HEK293 (cell line): ENCODE results near the gene POGLUT2.
A peak's percentile ranks its signal among the peaks of the same experiment; 100 is the strongest.

ENCODE experiments used
- CTCF ChIA-PET: fragments of 350-600 bp; formaldehyde crosslinking; extraction: SDS; loops from one replicate; lab custom pipeline; 2021; ENCODE audit warnings: antibody characterized with exemption; lab: Yijun Ruan, JAX
- POLR2A ChIA-PET: fragments of 300-600 bp; formaldehyde crosslinking; extraction: SDS; loops from one replicate; lab custom pipeline; 2020; ENCODE audit warnings: antibody characterized with exemption, inconsistent platforms; lab: Yijun Ruan, JAX
- H3K27ac ChIP-seq: fragments of 200-500 bp; sonication (Bioruptor generic); 2 replicates; pipeline ENCODE4 v1.5.1; 2014; ENCODE audit warnings: low read depth, low read length, control low read depth, inconsistent platforms; ENCODE audit errors: extremely low read depth
- H3K36me3 ChIP-seq, 2 experiments: fragments of 200-500 bp in 1 of 2; sonication (Bioruptor generic) in 1 of 2; 1 replicate in 1 of 2; 2 replicates in 1 of 2; pipeline ENCODE4 v1.5.1; 2014 to 2017; ENCODE audit warnings: inconsistent platforms in 2 of 2, low read length in 2 of 2; ENCODE audit not compliant: control insufficient read depth in 2 of 2, insufficient read depth in 1 of 2
- H3K4me1 ChIP-seq: fragments of 200-500 bp; sonication (Bioruptor generic); 2 replicates; pipeline ENCODE4 v1.5.1; 2014; ENCODE audit warnings: mild to moderate bottlenecking, low read length, inconsistent platforms; ENCODE audit not compliant: control insufficient read depth, insufficient read depth
- H3K4me3 ChIP-seq: 2 replicates; pipeline ENCODE4 v1.5.1; 2011; ENCODE audit warnings: low read depth, mild to moderate bottlenecking, control low read depth, low read length, moderate library complexity
- H3K9me3 ChIP-seq: fragments of 200-500 bp; sonication (Bioruptor generic); 2 replicates; pipeline ENCODE4 v1.5.1; 2014; ENCODE audit warnings: low read depth, low read length, inconsistent platforms; ENCODE audit not compliant: control insufficient read depth, insufficient read depth
- BCL6B ChIP-seq: fragments of 450-650 bp; formaldehyde crosslinking; IDR thresholded peaks from 2 replicates; pipeline ENCODE4 v1.5.1; 2017; ENCODE audit warnings: missing biosample characterization, missing genetic modification characterization
- PATZ1 ChIP-seq: fragments of 450-650 bp; formaldehyde crosslinking; IDR thresholded peaks from 2 replicates; pipeline ENCODE4 v1.5.1; 2016; ENCODE audit warnings: missing biosample characterization, missing genetic modification characterization
- PRDM1 ChIP-seq: fragments of 450-650 bp; formaldehyde crosslinking; IDR thresholded peaks from 2 replicates; pipeline ENCODE4; 2016; ENCODE audit warnings: missing biosample characterization, missing genetic modification characterization
- PRDM6 ChIP-seq: fragments of 450-650 bp; formaldehyde crosslinking; IDR thresholded peaks from 2 replicates; pipeline ENCODE4 v1.5.1; 2017; ENCODE audit warnings: missing biosample characterization, missing genetic modification characterization
- SCRT2 ChIP-seq: fragments of 450-650 bp; formaldehyde crosslinking; IDR thresholded peaks from 2 replicates; pipeline ENCODE4 v1.5.1; 2016; ENCODE audit warnings: missing biosample characterization, missing genetic modification characterization
- ZBTB7A ChIP-seq: fragments of 450-650 bp; formaldehyde crosslinking; IDR thresholded peaks from 2 replicates; pipeline ENCODE4 v1.5.1; 2016; ENCODE audit warnings: low read depth, missing biosample characterization, missing genetic modification characterization
- ZNF112 ChIP-seq: fragments of 450-650 bp; formaldehyde crosslinking; IDR thresholded peaks from 2 replicates; pipeline ENCODE4 v1.5.0; 2017; ENCODE audit warnings: missing biosample characterization, missing genetic modification characterization
- ZNF362 ChIP-seq: fragments of 450-650 bp; formaldehyde crosslinking; IDR thresholded peaks from 2 replicates; pipeline ENCODE4 v1.5.1; 2016; ENCODE audit warnings: missing biosample characterization, missing genetic modification characterization
- ZNF433 ChIP-seq: fragments of 450-650 bp; formaldehyde crosslinking; IDR thresholded peaks from 2 replicates; pipeline ENCODE4 v1.5.1; 2016; ENCODE audit warnings: missing biosample characterization, missing genetic modification characterization, low read depth
- ZNF521 ChIP-seq: fragments of 450-650 bp; formaldehyde crosslinking; IDR thresholded peaks from 2 replicates; pipeline ENCODE4 v1.5.1; 2017; ENCODE audit warnings: missing biosample characterization, mild to moderate bottlenecking, missing genetic modification characterization
- ZNF571 ChIP-seq: fragments of 450-650 bp; formaldehyde crosslinking; IDR thresholded peaks from 2 replicates; pipeline ENCODE4 v1.5.0; 2017; ENCODE audit warnings: missing biosample characterization, missing genetic modification characterization
- ZNF623 ChIP-seq: fragments of 450-650 bp; formaldehyde crosslinking; IDR thresholded peaks from 2 replicates; pipeline ENCODE4 v1.5.1; 2016; ENCODE audit warnings: missing biosample characterization, missing genetic modification characterization
- ZNF645 ChIP-seq: fragments of 450-650 bp; formaldehyde crosslinking; IDR thresholded peaks from 2 replicates; pipeline ENCODE4; 2016; ENCODE audit warnings: missing biosample characterization, missing genetic modification characterization
- ZNF76 ChIP-seq: fragments of 450-650 bp; formaldehyde crosslinking; IDR thresholded peaks from 2 replicates; pipeline ENCODE4; 2016; ENCODE audit warnings: low read depth, missing biosample characterization, missing genetic modification characterization, borderline replicate concordance
- TF ChIP-seq, protein P1 (sequence below): fragments of 450-650 bp; formaldehyde crosslinking; IDR thresholded peaks from 2 replicates; pipeline ENCODE4 v1.5.1; 2016; ENCODE audit warnings: missing biosample characterization, missing genetic modification characterization
- TF ChIP-seq, protein P2 (sequence below): fragments of 450-650 bp; formaldehyde crosslinking; IDR thresholded peaks from 2 replicates; pipeline ENCODE4 v1.5.1; 2017; ENCODE audit warnings: missing biosample characterization, mild to moderate bottlenecking, missing genetic modification characterization, moderate library complexity

The POGLUT2 gene

DNA sequence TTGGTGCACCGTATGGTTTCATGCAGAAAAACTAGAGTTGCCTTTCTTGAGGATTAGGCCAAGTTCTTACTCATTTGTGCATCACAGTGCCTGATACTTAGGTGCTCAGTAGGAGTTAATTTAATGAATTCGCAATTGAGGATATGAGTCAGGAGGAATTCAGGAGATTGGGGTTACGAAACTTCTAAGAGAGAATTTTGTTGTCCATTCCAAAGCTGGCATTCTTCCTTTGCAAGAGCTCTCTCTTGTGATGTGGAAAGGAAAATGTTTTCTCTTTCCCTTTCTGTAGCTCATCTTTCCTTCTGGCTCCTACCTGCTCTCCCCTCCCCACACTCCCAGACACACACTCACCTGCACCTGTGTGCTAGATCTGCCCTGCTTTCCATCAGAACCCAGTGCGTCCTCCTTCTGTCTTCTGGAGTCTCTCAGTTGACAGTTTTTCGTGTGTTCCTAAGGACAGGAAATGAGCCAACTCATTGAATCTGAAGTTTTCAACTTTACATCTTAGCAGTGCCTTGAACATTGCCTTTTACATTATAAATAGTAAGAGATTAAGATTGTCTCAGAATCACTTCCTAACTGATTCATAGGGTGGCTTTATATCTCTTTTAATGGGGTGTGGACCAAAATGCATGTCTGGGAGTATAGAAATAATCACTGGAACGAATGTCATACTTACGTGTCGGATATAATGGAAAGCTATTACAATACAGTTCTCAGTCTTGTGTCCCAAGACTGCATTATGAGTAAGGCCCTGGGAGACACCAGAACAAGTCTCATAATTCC, 27.3 kb upstream of the POGLUT2 start:
- TF ChIP-seq PRDM1: peak; percentile 8; the same call in 1 of the 2 replicates
- no peak for TF ChIP-seq ZNF362 (tag by site-specific recombination)
- TF ChIP-seq BCL6B (tag by site-specific recombination): no peak
- Histone ChIP-seq H3K9me3 (no peaks in the 10 kb centered on the region), H3K4me3 (no peak overlapping the region), H3K4me1 (no peaks in the 10 kb centered on the region), H3K27ac (no peak overlapping the region), H3K36me3 (peaks cover 8 to 52% of the 10 kb centered on the region in 2 experiments; a peak in 1 of 3 replicates)
- POLR2A ChIA-PET: no interaction called here
- CTCF ChIA-PET: no interaction called here

DNA sequence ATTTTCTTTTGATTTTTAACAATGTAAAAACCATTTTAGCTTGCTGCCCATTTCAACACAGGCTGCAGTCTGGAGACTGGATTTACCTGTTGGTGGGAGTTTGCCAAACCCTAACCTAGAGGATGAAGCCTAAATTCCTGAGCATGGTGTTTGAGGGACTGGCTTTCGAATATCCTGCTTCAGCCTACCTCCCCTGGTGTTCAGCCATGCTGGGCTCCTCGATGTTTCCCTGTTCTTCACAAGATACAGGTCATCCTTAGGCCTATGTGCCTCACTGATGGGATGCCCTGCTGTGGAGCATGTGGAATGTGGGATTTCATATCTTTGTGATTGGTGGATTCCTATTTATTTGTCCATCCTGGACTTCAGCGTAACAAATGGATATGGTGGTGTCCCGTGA, 26.6 kb upstream of the POGLUT2 start:
- no peak overlapping the region for H3K27ac ChIP-seq

GRCh38 chr13:102817907-102818306, 19.1 kb upstream of the POGLUT2 start:
- ChIA-PET CTCF (no interaction called here), POLR2A (no interaction called here)
- H3K36me3 ChIP-seq: peaks cover 4 to 42% of the 10 kb centered on the region in 2 experiments; a peak in 1 of 3 replicates
- H3K27ac ChIP-seq: no peak overlapping the region
- H3K9me3 ChIP-seq: no peaks in the 10 kb centered on the region
- H3K4me3 ChIP-seq: no peak overlapping the region
- 0 out of 2 replicates have a peak, but pooled peaks cover under 1% of the 10 kb centered on the region for H3K4me1 ChIP-seq
- TF ChIP-seq, protein P1, sequence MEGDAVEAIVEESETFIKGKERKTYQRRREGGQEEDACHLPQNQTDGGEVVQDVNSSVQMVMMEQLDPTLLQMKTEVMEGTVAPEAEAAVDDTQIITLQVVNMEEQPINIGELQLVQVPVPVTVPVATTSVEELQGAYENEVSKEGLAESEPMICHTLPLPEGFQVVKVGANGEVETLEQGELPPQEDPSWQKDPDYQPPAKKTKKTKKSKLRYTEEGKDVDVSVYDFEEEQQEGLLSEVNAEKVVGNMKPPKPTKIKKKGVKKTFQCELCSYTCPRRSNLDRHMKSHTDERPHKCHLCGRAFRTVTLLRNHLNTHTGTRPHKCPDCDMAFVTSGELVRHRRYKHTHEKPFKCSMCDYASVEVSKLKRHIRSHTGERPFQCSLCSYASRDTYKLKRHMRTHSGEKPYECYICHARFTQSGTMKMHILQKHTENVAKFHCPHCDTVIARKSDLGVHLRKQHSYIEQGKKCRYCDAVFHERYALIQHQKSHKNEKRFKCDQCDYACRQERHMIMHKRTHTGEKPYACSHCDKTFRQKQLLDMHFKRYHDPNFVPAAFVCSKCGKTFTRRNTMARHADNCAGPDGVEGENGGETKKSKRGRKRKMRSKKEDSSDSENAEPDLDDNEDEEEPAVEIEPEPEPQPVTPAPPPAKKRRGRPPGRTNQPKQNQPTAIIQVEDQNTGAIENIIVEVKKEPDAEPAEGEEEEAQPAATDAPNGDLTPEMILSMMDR (tag by site-specific recombination): no peak
- TF ChIP-seq ZNF76 (tag by site-specific recombination): no peak
- no peak for TF ChIP-seq ZBTB7A (tag by site-specific recombination)
- no peak for TF ChIP-seq ZNF521 (tag by site-specific recombination)
- no peak for TF ChIP-seq ZNF433 (tag by site-specific recombination)
- no peak for TF ChIP-seq PATZ1 (tag by site-specific recombination)

More for the DNA sequence above, 26.6 kb upstream of the POGLUT2 start:
- peaks cover 8 to 57% of the 10 kb centered on the region in 2 experiments; a peak in 1 of 3 replicates for H3K36me3 ChIP-seq
- TF ChIP-seq ZNF571 (tag by site-specific recombination): no peak
- no peak for TF ChIP-seq PRDM6
- TF ChIP-seq ZNF645 (tag by site-specific recombination): no peak
- TF ChIP-seq ZNF623 (tag by site-specific recombination): no peak
- TF ChIP-seq ZNF112 (tag by site-specific recombination): no peak
- TF ChIP-seq, protein P2, sequence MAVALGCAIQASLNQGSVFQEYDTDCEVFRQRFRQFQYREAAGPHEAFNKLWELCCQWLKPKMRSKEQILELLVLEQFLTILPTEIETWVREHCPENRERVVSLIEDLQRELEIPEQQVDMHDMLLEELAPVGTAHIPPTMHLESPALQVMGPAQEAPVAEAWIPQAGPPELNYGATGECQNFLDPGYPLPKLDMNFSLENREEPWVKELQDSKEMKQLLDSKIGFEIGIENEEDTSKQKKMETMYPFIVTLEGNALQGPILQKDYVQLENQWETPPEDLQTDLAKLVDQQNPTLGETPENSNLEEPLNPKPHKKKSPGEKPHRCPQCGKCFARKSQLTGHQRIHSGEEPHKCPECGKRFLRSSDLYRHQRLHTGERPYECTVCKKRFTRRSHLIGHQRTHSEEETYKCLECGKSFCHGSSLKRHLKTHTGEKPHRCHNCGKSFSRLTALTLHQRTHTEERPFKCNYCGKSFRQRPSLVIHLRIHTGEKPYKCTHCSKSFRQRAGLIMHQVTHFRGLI (tag by site-specific recombination): no peak
- no peak for TF ChIP-seq SCRT2 (tag by site-specific recombination)
- TF ChIP-seq, all 188 proteins: peak for 0
- Histone ChIP-seq H3K4me1 (no peaks in the 10 kb centered on the region), H3K4me3 (no peak overlapping the region), H3K9me3 (no peaks in the 10 kb centered on the region)
- ChIA-PET CTCF (no interaction called here), POLR2A (no interaction called here)
